ENCODE measurements around the gene HELZ. TPM values are rescaled to one million over a fixed set of nuclear protein-coding genes. Genes with fewer than 3 reads are reported as not detected.

The HELZ gene
- total RNA-seq, 6 donors from 2014 or later: 52.1 to 166 (median 60.8) TPM

- no peaks in the 10 kb centered on the region for H3K27me3 ChIP-seq
- H3K27ac ChIP-seq: peak overlapping the region; percentile 21 to 51 (median 46)
- 57 to 71% methylated on average over 6 of the region's 6 CpGs for WGBS, 2 donors
- H3K9me3 ChIP-seq: no peaks in the 10 kb centered on the region
- peaks cover 0 to 14% (median 0%) of the 10 kb centered on the region in 4 donors for H3K4me1 ChIP-seq
- DNase-seq: peak in 1 of 2 donors; percentile 61
- H3K36me3 ChIP-seq: peaks cover 8 to 50% (median 15%) of the 10 kb centered on the region in 4 donors
- TF ChIP-seq CTCF (IDR thresholded peaks at IDR 0.05) (peak in 2 of 6 experiments; percentile 11 to 36), EP300 (IDR thresholded peaks at IDR 0.05) (no peak), POLR2AphosphoS5 (IDR thresholded peaks at IDR 0.05) (no peak)
- H3K4me3 ChIP-seq: no peak overlapping the region
- ATAC-seq (ENCODE audit: low FRiP score in 2 of 2): peak; percentile 78 to 90
Measured at GRCh38 chr17:67165201-67165600, 79.8 kb downstream of the HELZ start.

GRCh38 chr17:67164302-67164701 is 80.7 kb downstream of the HELZ start:
- peak in 1 of 2 donors; percentile 76 for ATAC-seq (ENCODE audit: low FRiP score in 2 of 2)
- H3K27ac ChIP-seq: peak overlapping the region; percentile 21 to 51 (median 46)
- H3K36me3 ChIP-seq: peaks cover 5 to 50% (median 17%) of the 10 kb centered on the region in 4 donors
- DNase-seq: no peak
- H3K27me3 ChIP-seq: no peaks in the 10 kb centered on the region
- TF ChIP-seq POLR2A (IDR thresholded peaks at IDR 0.05) (no peak), POLR2AphosphoS5 (IDR thresholded peaks at IDR 0.05) (no peak), EP300 (IDR thresholded peaks at IDR 0.05) (no peak), CTCF (IDR thresholded peaks at IDR 0.05) (no peak)
- 51 to 61% methylated on average over 2 of the region's 2 CpGs for WGBS, 2 donors
- H3K9me3 ChIP-seq: no peaks in the 10 kb centered on the region
- no peak overlapping the region for H3K4me3 ChIP-seq
- H3K4me1 ChIP-seq: peaks cover 0 to 14% (median 0%) of the 10 kb centered on the region in 4 donors

DNA sequence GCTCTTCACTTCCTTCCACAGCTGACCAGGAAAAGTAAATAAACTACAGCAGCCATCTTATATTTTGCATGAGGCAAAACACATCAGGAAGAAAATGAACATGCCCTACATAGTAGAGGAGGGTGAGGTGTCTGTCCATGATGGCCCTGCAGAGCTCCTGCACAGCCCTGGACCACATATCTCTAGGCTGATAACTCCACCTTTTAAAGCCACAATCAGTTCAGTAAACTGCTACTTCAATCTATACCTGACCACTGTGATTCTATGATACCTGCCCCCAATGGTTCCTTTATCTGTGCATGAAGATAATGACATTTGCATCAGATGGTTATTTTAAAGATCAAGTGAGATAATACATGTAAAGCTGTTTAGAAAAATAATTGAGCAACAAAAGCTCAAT is 82.2 kb downstream of the HELZ start:
- ATAC-seq (ENCODE audit: low FRiP score in 2 of 2): no peak
- peaks cover 5 to 52% (median 17%) of the 10 kb centered on the region in 4 donors for H3K36me3 ChIP-seq
- TF ChIP-seq CTCF (IDR thresholded peaks at IDR 0.05): no peak
- no peak for TF ChIP-seq POLR2AphosphoS5 (IDR thresholded peaks at IDR 0.05)
- no peak for TF ChIP-seq POLR2A (IDR thresholded peaks at IDR 0.05)
- TF ChIP-seq EP300 (IDR thresholded peaks at IDR 0.05): no peak

GRCh38 chr17:67161573-67161972 is 83.4 kb downstream of the HELZ start:
- TF ChIP-seq EP300 (IDR thresholded peaks at IDR 0.05) (no peak), CTCF (IDR thresholded peaks at IDR 0.05) (no peak)
- ATAC-seq (ENCODE audit: low FRiP score in 2 of 2) (no peak), DNase-seq (no peak)
- Histone ChIP-seq H3K27me3 (no peaks in the 10 kb centered on the region), H3K4me1 (peaks cover 0 to 14% (median 0%) of the 10 kb centered on the region in 4 donors), H3K4me3 (no peak overlapping the region), H3K36me3 (peaks cover 0 to 47% (median 20%) of the 10 kb centered on the region in 4 donors), H3K27ac (no peak overlapping the region), H3K9me3 (no peaks in the 10 kb centered on the region)
- WGBS, 2 donors: 88 to 97% methylated on average over 3 of the region's 3 CpGs

More for the DNA sequence above, 82.2 kb downstream of the HELZ start:
- no peak overlapping the region for H3K4me3 ChIP-seq
- H3K27ac ChIP-seq: no peak overlapping the region
- no peaks in the 10 kb centered on the region for H3K27me3 ChIP-seq
- no peaks in the 10 kb centered on the region for H3K9me3 ChIP-seq
- DNase-seq: no peak
- peaks cover 0 to 14% (median 0%) of the 10 kb centered on the region in 4 donors for H3K4me1 ChIP-seq

- no peak overlapping the region for H3K27ac ChIP-seq
- H3K4me3 ChIP-seq: no peak overlapping the region
- peaks cover 0 to 39% (median 18%) of the 10 kb centered on the region in 4 donors for H3K36me3 ChIP-seq
- no peaks in the 10 kb centered on the region for H3K9me3 ChIP-seq
- no peak for TF ChIP-seq POLR2A (IDR thresholded peaks at IDR 0.05)
- no peak for TF ChIP-seq EP300 (IDR thresholded peaks at IDR 0.05)
- no peak for TF ChIP-seq POLR2AphosphoS5 (IDR thresholded peaks at IDR 0.05)
- TF ChIP-seq CTCF (IDR thresholded peaks at IDR 0.05): no peak
- peaks cover 0 to 14% (median 0%) of the 10 kb centered on the region in 4 donors for H3K4me1 ChIP-seq
- WGBS, 2 donors: 92 to 94% methylated on average over 8 of the region's 8 CpGs
- no peak for ATAC-seq (ENCODE audit: low FRiP score in 2 of 2)
- H3K27me3 ChIP-seq: no peaks in the 10 kb centered on the region
- DNase-seq: no peak
Measured at GRCh38 chr17:67160791-67161190, 84.2 kb downstream of the HELZ start.
